ENCODE results near the gene PCNT. TPM values are rescaled to one million over a fixed set of nuclear protein-coding genes. Genes with fewer than 3 reads are reported as not detected.
A peak's percentile ranks its signal among the peaks of the same experiment; 100 is the strongest.

The PCNT gene, protein sequence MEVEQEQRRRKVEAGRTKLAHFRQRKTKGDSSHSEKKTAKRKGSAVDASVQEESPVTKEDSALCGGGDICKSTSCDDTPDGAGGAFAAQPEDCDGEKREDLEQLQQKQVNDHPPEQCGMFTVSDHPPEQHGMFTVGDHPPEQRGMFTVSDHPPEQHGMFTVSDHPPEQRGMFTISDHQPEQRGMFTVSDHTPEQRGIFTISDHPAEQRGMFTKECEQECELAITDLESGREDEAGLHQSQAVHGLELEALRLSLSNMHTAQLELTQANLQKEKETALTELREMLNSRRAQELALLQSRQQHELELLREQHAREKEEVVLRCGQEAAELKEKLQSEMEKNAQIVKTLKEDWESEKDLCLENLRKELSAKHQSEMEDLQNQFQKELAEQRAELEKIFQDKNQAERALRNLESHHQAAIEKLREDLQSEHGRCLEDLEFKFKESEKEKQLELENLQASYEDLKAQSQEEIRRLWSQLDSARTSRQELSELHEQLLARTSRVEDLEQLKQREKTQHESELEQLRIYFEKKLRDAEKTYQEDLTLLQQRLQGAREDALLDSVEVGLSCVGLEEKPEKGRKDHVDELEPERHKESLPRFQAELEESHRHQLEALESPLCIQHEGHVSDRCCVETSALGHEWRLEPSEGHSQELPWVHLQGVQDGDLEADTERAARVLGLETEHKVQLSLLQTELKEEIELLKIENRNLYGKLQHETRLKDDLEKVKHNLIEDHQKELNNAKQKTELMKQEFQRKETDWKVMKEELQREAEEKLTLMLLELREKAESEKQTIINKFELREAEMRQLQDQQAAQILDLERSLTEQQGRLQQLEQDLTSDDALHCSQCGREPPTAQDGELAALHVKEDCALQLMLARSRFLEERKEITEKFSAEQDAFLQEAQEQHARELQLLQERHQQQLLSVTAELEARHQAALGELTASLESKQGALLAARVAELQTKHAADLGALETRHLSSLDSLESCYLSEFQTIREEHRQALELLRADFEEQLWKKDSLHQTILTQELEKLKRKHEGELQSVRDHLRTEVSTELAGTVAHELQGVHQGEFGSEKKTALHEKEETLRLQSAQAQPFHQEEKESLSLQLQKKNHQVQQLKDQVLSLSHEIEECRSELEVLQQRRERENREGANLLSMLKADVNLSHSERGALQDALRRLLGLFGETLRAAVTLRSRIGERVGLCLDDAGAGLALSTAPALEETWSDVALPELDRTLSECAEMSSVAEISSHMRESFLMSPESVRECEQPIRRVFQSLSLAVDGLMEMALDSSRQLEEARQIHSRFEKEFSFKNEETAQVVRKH (N-terminal part only)
- polyA plus RNA-seq = 28.2 and 45.1 TPM in 2 replicates
- 27.3 and 32.0 TPM in 2 replicates for polyA minus RNA-seq

DNA sequence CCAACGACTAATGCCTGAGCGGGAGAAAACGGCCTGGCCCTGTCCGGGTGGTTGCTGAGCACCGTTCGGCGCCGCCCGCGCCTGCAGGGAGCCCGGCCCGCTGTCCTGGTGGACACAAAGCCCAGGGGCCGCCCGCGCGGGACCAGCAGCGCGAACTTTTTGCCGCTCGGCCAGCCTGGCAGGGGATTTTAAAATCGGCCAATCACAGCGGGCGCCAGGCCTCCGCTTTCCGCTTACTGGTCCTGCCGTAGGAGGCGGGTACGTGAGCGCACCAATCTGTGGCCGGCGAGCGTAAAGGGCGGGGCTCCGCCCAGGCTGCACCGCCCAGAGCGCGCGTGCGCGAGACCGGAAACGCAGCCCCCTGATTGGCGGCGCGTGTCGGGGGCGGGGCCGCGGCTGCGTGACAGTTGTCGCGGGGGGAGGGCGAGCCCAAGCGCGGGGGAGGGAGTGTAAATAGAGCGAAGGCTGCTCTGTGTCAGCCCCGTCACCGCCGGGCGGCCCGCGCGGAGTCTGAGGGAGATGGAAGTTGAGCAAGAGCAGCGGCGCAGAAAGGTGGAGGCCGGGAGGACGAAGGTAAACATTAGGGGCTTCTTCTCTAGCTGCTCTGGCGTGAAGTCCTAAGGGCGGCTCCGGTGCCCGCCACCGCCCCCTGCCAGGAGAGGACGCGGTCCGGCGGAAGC is at the start of gene PCNT, which contains the start of gene C21orf58:
PCNT (plus strand) TSS at position 447 of the 680 bp plus-strand sequence; CDS start at position 520, 73 bp downstream.
C21orf58 (minus strand) TSS at position 161 of the 680 bp plus-strand sequence. CDS start 1,132 bp downstream, outside the sequence.
- Histone ChIP-seq H3K36me3 (ENCODE audit: insufficient read depth, low read length) (no peaks in the 10 kb centered on the region), H3K9me3 (ENCODE audit: low read length) (no peaks in the 10 kb centered on the region), H2AFZ (ENCODE audit: low read depth, low read length) (peak within 1 kb of the TSS; percentile 56), H3K9ac (ENCODE audit: low read length) (peak within 1 kb of the TSS; percentile 85), H3K4me3 (ENCODE audit: low read length) (peak within 1 kb of the TSS; percentile 83), H3K4me2 (ENCODE audit: low read length) (peak within 1 kb of the TSS; percentile 83), H3K27me3 (ENCODE audit: insufficient read depth, low read depth, low read length) (no peaks in the 10 kb centered on the region), H3K27ac (ENCODE audit: low read length) (peak within 1 kb of the TSS; percentile 87), H3F3A (ENCODE audit: insufficient read depth, low read length, poor library complexity, severe bottlenecking) (no peaks in the 10 kb centered on the region), H3K79me2 (replicated peaks; ENCODE audit: insufficient read depth, low read length) (peaks cover 49% of the 10 kb centered on the region), H3K9me2 (ENCODE audit: insufficient read depth, low read length) (no peaks in the 10 kb centered on the region), H4K20me1 (ENCODE audit: insufficient read depth) (no peaks in the 10 kb centered on the region)
- TF ChIP-seq SMC3 (conservative IDR thresholded peaks at IDR 0.05; ENCODE audit: poor library complexity) = no peak
- TF ChIP-seq, protein P1, sequence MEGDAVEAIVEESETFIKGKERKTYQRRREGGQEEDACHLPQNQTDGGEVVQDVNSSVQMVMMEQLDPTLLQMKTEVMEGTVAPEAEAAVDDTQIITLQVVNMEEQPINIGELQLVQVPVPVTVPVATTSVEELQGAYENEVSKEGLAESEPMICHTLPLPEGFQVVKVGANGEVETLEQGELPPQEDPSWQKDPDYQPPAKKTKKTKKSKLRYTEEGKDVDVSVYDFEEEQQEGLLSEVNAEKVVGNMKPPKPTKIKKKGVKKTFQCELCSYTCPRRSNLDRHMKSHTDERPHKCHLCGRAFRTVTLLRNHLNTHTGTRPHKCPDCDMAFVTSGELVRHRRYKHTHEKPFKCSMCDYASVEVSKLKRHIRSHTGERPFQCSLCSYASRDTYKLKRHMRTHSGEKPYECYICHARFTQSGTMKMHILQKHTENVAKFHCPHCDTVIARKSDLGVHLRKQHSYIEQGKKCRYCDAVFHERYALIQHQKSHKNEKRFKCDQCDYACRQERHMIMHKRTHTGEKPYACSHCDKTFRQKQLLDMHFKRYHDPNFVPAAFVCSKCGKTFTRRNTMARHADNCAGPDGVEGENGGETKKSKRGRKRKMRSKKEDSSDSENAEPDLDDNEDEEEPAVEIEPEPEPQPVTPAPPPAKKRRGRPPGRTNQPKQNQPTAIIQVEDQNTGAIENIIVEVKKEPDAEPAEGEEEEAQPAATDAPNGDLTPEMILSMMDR (IDR thresholded peaks at IDR 0.05; ENCODE audit: poor library complexity, severe bottlenecking) = no peak
- peak; percentile 39 for TF ChIP-seq POLR2AphosphoS5 (IDR thresholded peaks at IDR 0.05)
- no peak for TF ChIP-seq EP300 (conservative IDR thresholded peaks at IDR 0.05; ENCODE audit: poor library complexity, severe bottlenecking)
- no peak for TF ChIP-seq TAF1 (IDR thresholded peaks at IDR 0.05; ENCODE audit: low read depth)
- peak; percentile 88 for TF ChIP-seq MXI1 (conservative IDR thresholded peaks at IDR 0.05; ENCODE audit: poor library complexity, severe bottlenecking)
- TF ChIP-seq RAD21 (conservative IDR thresholded peaks at IDR 0.05) = no peak
- peak; percentile 73 for TF ChIP-seq REST (IDR thresholded peaks at IDR 0.05; ENCODE audit: borderline replicate concordance)
